K562 (cell line): ENCODE results near the gene ELOVL1. TPM values are rescaled to one million over a fixed set of nuclear protein-coding genes. Genes with fewer than 3 reads are reported as not detected.

Experiments used
- EGR1 ChIP-seq: fragments of 450-650 bp; conservative IDR thresholded peaks from 2 replicates; pipeline ENCODE4 v1.6.1; 2017; ENCODE audit warnings: mild to moderate bottlenecking
- ELF1 ChIP-seq: fragments of 200-800 bp; sonication (Bioruptor generic); IDR thresholded peaks from 2 replicates; pipeline ENCODE4 v1.6.1; 2016; ENCODE audit warnings: missing genetic modification characterization, missing compliant biosample characterization
- FOXJ2 ChIP-seq: fragments of 200-800 bp; sonication (Bioruptor generic); IDR thresholded peaks from 2 replicates; pipeline ENCODE4 v1.6.1; 2016; ENCODE audit warnings: missing genetic modification characterization, missing compliant biosample characterization
- FOXP1 ChIP-seq: sonication (generic); formaldehyde crosslinking; IDR thresholded peaks from 2 replicates; pipeline ENCODE4 v1.8.0; 2022; ENCODE audit warnings: mild to moderate bottlenecking, missing genetic modification reagents
- GABPA ChIP-seq: fragments of 200-800 bp; sonication (Bioruptor generic); conservative IDR thresholded peaks from 2 replicates; pipeline ENCODE4 v1.6.1; 2016; ENCODE audit warnings: low read depth, missing genetic modification characterization, missing compliant biosample characterization
- GATA2 ChIP-seq: sonication (generic); formaldehyde crosslinking; IDR thresholded peaks from 2 replicates; pipeline ENCODE4 v1.4.0; 2020; ENCODE audit warnings: mild to moderate bottlenecking, missing genetic modification reagents
- GTF2E2 ChIP-seq: fragments of 200-800 bp; sonication (Bioruptor generic); IDR thresholded peaks from 2 replicates; pipeline ENCODE4 v1.6.1; 2016; ENCODE audit warnings: missing genetic modification characterization, missing compliant biosample characterization
- KAT2B ChIP-seq: IDR thresholded peaks from one replicate; pipeline ENCODE4 v1.6.1; 2012; ENCODE audit warnings: low read depth, mild to moderate bottlenecking, control low read depth, inconsistent platforms, low read length, moderate library complexity
- KDM1A ChIP-seq, 2 experiments: fragments of 450-650 bp; IDR thresholded peaks; 2 replicates each; pipeline ENCODE4 v1.6.1; 2016; ENCODE audit warnings: mild to moderate bottlenecking in 2 of 2
- NCOR1 ChIP-seq: fragments of 450-650 bp; IDR thresholded peaks from 2 replicates; pipeline ENCODE4 v1.6.1; 2016; ENCODE audit warnings: mild to moderate bottlenecking, moderate library complexity
- POLR2B ChIP-seq: fragments of 450-650 bp; IDR thresholded peaks from 2 replicates; pipeline ENCODE4 v1.6.1; 2018; ENCODE audit warnings: low read depth; ENCODE audit not compliant: partially characterized antibody
- POLR2G ChIP-seq: fragments of 200-400 bp; formaldehyde crosslinking; IDR thresholded peaks from 2 replicates; pipeline ENCODE4 v1.6.1; 2017; ENCODE audit warnings: low read depth, mild to moderate bottlenecking, antibody characterized with exemption, low read length, moderate library complexity
- RFX5 ChIP-seq: IDR thresholded peaks from 2 replicates; pipeline ENCODE4 v1.6.1; 2011; ENCODE audit warnings: low read depth, mild to moderate bottlenecking, improper control_type of control experiment, low read length
- RFX7 ChIP-seq: fragments of 250-450 bp; sonication (Bioruptor Pico); IDR thresholded peaks from 2 replicates; pipeline ENCODE4 v1.5.1; 2021; ENCODE audit warnings: mild to moderate bottlenecking
- TAF7 ChIP-seq: fragments of 450-650 bp; IDR thresholded peaks from 2 replicates; pipeline ENCODE4 v1.6.1; 2016; ENCODE audit warnings: missing genetic modification characterization, missing compliant biosample characterization
- TRIM24 ChIP-seq, 2 experiments: fragments of 450-650 bp; IDR thresholded peaks; 2 replicates each; pipeline ENCODE4 v1.6.1; 2016
- ZNF143 ChIP-seq: sonication (generic); formaldehyde crosslinking; IDR thresholded peaks from 2 replicates; pipeline ENCODE4 v1.9.0; 2022; ENCODE audit warnings: mild to moderate bottlenecking, missing genetic modification reagents
- ZNF23 ChIP-seq: fragments of 250-450 bp; sonication (Bioruptor Pico); IDR thresholded peaks from 2 replicates; pipeline ENCODE4 v1.4.0; 2020; ENCODE audit warnings: mild to moderate bottlenecking
- ZNF347 ChIP-seq: fragments of 450-650 bp; formaldehyde crosslinking; IDR thresholded peaks from 2 replicates; pipeline ENCODE4 v1.4.0; 2020; ENCODE audit warnings: low read depth, mild to moderate bottlenecking, moderate library complexity
- ZNF507 ChIP-seq: conservative IDR thresholded peaks from 2 replicates; pipeline ENCODE4 v1.6.1; 2017; ENCODE audit warnings: missing genetic modification characterization, missing compliant biosample characterization
- ZNF551 ChIP-seq: fragments of 250-450 bp; sonication (Bioruptor Pico); IDR thresholded peaks from 2 replicates; pipeline ENCODE4 v1.5.0; 2021; ENCODE audit warnings: mild to moderate bottlenecking, moderate library complexity
- polyA plus RNA-seq, 8 experiments: library from polyadenylated mRNA; depleted of rRNA in 4 of 8; stranded (reverse) in 5 of 8; unstranded in 3 of 8; fragments of >200 nt; fragmentation: Nextera tagmentation in 2 of 8; fragmentation: Illumina TruSeq in 1 of 8; extraction: Ambion mirVana in 2 of 8; extraction: Trizol in 1 of 8; gene quantifications; 2 replicates each; pipeline versions ENCODE4 v1.2.1 to v1.2.3, GENCODE V29; 2011 to 2014; ENCODE audit warnings: inconsistent platforms in 1 of 8, missing spikeins in 1 of 8
- total RNA-seq, 7 experiments: library from RNA; depleted of rRNA in 6 of 7; stranded (reverse); fragments of >200 nt in 6 of 7; fragmentation: Illumina TruSeq in 2 of 7; extraction: Trizol in 2 of 7; gene quantifications; 2 replicates each; pipeline versions ENCODE4 v1.2.1 to v1.2.3, GENCODE V29; 2011 to 2021; ENCODE audit warnings: low replicate concordance in 1 of 7
- TF ChIP-seq, protein P1 (sequence below): fragments of 450-650 bp; IDR thresholded peaks from 2 replicates; pipeline ENCODE4 v1.6.1; 2017; ENCODE audit warnings: antibody characterized with exemption
- TF ChIP-seq, protein P2 (sequence below): fragments of 250-450 bp; sonication (Bioruptor Pico); IDR thresholded peaks from 2 replicates; pipeline ENCODE4 v1.8.0; 2022; ENCODE audit warnings: inconsistent platforms
- TF ChIP-seq, protein P3 (sequence below): IDR thresholded peaks from 2 replicates; pipeline ENCODE4 v1.6.1; 2011; ENCODE audit not compliant: insufficient read length; ENCODE audit errors: extremely low read depth
- TF ChIP-seq, protein P4 (sequence below): fragments of 450-650 bp; IDR thresholded peaks from one replicate; pipeline ENCODE4 v1.6.1; 2018; ENCODE audit warnings: mild to moderate bottlenecking, moderate library complexity; ENCODE audit not compliant: partially characterized antibody

Gene ELOVL1
- total and polyA plus RNA-seq, 9 of the 15 experiments (the other 6 are each of a cell fraction or from before 2014, with no cell fraction given): 51.0 to 157 (median 70.3) TPM

DNA sequence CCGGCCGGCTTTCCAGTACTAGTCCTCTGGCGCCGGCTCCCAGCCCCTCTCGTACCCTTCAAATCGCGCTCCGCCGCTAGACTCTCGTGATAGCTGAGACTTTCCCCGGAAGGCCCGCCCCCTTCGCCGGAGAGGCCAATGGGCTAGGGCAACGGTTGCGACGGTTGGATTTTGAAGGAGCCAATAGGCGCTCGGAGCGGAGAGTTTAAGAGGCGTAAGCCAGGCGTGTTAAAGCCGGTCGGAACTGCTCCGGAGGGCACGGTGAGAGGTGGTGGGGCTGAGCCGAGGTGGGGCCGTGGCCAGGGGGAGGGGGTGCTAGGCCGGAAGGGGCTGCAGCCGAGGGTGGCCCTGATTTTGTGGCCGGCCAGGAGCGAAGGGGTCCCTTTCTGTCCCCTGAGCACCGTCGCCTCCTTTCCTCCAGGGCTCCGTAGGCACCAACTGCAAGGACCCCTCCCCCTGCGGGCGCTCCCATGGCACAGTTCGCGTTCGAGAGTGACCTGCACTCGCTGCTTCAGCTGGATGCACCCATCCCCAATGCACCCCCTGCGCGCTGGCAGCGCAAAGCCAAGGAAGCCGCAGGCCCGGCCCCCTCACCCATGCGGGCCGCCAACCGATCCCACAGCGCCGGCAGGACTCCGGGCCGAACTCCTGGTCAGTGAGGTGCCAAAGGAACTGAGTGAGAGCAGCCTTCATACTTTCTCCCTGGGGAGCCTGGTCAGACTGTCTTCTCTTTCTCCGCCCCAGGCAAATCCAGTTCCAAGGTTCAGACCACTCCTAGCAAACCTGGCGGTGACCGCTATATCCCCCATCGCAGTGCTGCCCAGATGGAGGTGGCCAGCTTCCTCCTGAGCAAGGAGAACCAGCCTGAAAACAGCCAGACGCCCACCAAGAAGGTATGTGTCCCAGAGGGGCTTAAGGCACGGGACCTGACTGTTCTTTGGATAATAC, 8.8 kb downstream of the ELOVL1 start, which contains the start of gene CDC20 (continued):
- TF ChIP-seq, protein P1, sequence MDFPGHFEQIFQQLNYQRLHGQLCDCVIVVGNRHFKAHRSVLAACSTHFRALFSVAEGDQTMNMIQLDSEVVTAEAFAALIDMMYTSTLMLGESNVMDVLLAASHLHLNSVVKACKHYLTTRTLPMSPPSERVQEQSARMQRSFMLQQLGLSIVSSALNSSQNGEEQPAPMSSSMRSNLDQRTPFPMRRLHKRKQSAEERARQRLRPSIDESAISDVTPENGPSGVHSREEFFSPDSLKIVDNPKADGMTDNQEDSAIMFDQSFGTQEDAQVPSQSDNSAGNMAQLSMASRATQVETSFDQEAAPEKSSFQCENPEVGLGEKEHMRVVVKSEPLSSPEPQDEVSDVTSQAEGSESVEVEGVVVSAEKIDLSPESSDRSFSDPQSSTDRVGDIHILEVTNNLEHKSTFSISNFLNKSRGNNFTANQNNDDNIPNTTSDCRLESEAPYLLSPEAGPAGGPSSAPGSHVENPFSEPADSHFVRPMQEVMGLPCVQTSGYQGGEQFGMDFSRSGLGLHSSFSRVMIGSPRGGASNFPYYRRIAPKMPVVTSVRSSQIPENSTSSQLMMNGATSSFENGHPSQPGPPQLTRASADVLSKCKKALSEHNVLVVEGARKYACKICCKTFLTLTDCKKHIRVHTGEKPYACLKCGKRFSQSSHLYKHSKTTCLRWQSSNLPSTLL: no peak
- TF ChIP-seq ELF1 (tag) (no peak), ZNF143 (CRISPR knock-in tag) (no peak), POLR2G (peak; percentile 98), FOXP1 (CRISPR knock-in tag) (no peak), KDM1A (IDR thresholded peaks at IDR 0.05) (no peak), TAF7 (no peak), KAT2B (no peak), ZNF347 (CRISPR knock-in tag) (no peak), ZNF23 (no peak), ZNF551 (CRISPR knock-in tag) (no peak), POLR2B (peak; percentile 30), RFX5 (no peak), TRIM24 (IDR thresholded peaks at IDR 0.05) (0 out of 4 replicates have a peak, but pooled peaks of 1 of the 2 experiments have one; percentile 9), ZNF507 (no peak), FOXJ2 (no peak), NCOR1 (no peak), GTF2E2 (tag) (no peak; the same call in 1 of the 2 replicates), EGR1 (no peak), GABPA (tag) (peak; percentile 94), GATA2 (no peak), RFX7 (CRISPR knock-in tag) (no peak)
- TF ChIP-seq, protein P2, sequence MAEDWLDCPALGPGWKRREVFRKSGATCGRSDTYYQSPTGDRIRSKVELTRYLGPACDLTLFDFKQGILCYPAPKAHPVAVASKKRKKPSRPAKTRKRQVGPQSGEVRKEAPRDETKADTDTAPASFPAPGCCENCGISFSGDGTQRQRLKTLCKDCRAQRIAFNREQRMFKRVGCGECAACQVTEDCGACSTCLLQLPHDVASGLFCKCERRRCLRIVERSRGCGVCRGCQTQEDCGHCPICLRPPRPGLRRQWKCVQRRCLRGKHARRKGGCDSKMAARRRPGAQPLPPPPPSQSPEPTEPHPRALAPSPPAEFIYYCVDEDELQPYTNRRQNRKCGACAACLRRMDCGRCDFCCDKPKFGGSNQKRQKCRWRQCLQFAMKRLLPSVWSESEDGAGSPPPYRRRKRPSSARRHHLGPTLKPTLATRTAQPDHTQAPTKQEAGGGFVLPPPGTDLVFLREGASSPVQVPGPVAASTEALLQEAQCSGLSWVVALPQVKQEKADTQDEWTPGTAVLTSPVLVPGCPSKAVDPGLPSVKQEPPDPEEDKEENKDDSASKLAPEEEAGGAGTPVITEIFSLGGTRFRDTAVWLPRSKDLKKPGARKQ (CRISPR knock-in tag): no peak
- TF ChIP-seq, protein P3, sequence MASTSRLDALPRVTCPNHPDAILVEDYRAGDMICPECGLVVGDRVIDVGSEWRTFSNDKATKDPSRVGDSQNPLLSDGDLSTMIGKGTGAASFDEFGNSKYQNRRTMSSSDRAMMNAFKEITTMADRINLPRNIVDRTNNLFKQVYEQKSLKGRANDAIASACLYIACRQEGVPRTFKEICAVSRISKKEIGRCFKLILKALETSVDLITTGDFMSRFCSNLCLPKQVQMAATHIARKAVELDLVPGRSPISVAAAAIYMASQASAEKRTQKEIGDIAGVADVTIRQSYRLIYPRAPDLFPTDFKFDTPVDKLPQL: no peak
- TF ChIP-seq, protein P4, sequence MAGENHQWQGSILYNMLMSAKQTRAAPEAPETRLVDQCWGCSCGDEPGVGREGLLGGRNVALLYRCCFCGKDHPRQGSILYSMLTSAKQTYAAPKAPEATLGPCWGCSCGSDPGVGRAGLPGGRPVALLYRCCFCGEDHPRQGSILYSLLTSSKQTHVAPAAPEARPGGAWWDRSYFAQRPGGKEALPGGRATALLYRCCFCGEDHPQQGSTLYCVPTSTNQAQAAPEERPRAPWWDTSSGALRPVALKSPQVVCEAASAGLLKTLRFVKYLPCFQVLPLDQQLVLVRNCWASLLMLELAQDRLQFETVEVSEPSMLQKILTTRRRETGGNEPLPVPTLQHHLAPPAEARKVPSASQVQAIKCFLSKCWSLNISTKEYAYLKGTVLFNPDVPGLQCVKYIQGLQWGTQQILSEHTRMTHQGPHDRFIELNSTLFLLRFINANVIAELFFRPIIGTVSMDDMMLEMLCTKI: no peak
